GM21529 (cell line): ENCODE results near the gene INPP5E.

Experiments used
- ATAC-seq: cut with Tn5 transposase; IDR thresholded peaks from one replicate; pipeline ENCODE4 v1.9.1; 2021; ENCODE audit not compliant: unreplicated experiment

INPP5E gene

DNA sequence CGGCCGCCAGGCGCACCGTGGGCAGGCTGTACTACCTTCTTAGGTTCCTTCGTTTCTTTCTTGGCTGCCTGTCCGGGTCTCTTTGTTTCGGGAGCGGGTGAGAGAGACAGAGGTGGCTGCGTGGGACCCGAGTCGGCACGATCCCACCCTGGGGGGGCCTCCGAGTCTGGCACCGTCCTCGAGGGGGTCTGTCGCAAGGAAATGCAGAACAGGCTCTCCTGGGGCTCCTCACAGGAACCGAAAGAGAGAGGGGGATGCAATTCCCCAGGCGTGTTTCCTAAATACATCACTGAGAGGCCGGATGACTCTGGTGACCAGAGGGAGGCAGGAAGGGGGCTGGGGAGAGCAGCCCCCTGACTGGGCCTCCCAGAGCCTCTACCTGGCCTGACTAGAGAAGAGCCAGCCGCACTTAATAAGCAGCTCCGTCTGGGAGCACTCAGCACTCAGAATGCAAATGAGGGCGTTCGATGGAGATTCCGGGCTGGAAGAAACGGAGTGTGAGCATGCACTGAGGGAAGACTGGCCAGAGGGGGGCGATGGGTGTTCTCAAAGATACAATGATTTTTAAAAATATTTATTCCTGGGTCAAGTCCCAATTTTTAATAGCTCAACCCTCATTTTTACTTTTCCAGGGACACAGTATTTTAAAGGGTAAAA lies 11.7 kb upstream of the INPP5E start:
- ATAC-seq, result no peak

DNA sequence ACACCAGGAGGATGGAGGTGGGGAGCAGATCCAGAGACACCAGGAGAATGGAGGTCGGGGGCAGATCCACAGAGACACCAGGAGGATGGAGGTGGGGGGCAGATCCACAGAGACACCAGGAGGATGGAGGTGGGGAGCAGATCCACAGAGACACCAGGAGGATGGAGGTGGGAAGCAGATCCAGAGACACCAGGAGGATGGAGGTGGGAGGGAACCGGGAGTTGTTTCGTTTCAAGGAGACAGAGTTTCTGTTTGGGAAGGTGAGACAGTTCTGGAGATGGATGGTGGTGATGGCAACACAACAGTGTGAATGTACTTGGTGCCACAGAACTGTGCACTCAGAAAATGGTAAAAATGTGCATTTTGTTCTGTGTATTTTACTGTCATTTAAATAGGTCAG lies 9.0 kb upstream of the INPP5E start:
- no peak for ATAC-seq

DNA sequence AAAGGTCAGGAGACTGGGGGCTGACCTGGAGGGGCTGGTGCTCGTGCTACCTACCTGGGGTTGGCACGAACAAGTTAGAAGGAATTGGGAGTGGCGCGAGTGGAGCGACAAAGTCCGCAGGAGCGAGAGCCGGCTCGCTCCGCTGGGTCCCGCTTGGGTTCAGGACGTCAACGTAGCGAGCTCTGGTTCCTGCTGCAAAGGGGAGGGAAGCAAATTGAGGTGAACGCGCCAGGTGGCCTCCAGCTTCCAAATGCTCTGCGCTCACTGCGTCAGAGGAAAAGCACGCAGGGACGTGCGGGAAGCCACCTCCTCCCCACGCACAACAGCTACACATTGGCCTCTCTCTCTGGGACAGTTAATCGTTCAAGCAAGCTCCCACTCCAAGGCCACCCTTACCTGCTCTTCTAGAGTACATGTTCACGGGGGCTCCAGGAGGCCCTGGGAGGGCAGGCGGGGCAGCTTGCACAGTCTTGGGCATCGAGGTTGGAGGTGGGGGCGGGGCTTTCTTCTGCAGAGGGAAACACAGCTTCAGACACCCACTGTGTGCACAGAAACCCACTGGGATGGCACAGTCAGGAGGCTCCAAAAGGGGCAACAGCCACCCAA lies 7.6 kb upstream of the INPP5E start:
- ATAC-seq, result no peak

DNA sequence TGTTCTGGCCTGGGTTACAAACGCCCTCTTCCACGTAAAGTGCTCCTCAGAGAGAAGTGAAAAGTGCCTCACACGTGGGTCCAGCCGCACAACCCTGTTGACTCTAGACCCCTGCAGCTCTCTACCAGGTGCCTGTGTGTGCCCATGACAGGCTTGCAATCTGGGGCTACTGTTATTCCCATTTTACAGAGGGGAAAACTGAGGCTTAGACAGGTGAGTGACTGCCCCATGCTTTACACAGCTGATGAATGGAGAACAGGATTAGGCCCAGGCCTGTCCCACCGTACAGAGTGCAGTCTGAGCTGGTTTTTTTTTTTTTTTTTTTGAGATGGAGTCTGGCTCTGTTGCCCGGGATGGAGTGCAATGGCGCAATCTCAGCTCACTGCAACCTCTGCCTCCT lies 6.2 kb upstream of the INPP5E start:
- no peak for ATAC-seq

DNA sequence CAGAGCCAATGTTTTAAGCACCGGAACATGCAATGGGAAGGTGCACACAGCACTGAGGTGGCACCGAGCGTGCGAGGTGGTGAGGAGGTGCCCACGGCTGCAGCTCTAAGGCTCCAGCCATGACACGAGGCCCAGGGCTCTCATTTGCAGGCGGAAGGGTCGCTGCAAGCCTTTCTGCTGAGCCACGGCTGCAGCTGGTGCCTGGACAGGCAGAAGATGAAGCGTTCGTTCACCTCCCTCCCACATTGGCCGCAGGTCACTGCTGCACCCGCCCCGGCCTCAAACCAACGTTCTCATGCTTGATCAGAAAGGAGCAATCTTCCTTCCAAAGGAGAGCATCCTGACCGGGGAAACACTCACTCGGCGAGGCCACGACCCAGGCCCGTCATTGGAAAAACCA lies 4.5 kb upstream of the INPP5E start:
- no peak for ATAC-seq

DNA sequence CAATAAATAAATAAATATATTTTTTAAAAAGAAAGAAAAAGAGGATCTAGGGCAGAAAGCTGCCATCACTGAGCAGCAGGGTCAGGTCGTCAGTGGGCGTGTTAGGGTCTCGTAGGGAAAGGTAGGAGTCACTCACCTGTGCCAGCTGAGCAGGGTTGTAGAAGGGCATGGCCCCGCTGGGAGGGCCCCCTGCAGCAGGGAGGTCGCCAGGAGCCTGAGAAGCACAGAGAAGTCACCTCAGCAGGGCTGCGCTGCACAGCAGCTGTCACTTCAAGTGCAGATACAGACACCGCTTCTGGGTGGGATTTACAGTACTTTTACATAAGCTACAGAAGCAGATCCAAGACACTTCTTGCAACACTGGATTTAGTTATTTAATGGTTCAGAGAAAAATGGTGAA lies 4.0 kb upstream of the INPP5E start:
- no peak for ATAC-seq

DNA sequence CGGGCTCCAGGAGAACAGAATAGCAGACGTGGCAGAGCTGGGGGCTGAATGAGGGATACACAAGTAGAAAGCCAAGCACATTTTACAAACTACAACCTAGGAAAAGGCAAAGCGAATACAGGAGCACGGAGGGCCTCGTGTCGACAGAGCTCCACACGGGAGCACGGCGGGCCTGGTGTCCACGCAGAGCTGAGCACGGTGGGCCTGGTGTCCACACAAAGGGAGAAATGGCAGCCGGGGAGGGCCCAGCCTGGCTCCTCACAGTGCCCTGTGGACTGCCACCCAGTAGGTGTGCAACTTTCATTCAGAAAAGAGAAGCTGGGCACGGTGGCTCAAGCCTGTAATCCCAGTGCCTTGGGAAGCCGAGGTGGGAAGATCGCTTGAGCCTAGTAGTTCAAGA lies 3.4 kb upstream of the INPP5E start:
- no peak for ATAC-seq

DNA sequence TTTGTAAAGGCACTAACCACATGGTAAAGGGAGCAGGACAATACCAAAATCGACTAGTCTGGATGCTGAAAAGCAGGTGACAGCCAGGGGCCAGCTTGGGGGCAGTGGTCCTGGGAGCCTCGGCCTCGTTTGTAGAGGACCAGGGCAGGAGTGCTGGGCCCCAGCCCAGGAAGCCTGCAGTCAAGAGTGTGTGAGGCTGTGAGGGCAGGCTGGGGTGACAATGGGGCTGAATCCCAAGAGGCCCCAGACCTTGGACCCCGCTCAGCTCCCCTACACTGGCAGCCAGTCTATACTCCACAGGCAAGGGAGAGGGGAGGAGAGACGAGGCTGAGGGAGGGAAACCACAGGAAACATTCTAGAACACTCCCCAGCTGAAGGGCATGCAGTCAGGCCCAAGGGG lies 2.6 kb upstream of the INPP5E start:
- ATAC-seq, result no peak

DNA sequence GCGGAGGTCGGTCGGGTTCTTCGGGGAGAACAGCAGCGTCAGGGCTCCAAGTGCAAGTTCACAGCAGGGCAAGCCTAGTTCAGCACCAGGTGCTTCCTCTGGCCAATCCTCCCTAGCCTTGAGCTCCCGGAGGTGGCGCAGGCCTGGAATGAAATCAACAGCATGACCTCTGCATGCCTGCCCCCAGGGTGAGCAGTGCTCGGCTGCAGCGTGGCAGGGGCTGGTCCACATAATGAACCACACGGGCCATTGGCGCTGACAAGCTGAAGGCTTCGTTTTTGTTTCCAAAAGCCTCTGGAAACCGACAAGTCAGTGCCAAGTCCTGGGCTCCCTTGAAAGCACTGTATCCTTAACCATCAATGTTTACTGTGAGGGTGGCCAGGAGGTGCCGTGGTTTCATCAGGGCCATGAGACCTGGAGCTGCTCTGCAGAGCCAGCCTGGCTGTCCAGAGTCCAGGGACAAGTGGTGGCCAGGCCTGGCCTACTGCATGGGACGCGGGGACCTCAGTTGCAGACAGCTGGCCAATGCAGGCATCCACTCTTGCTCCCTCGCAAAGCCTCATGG lies 2.1 kb upstream of the INPP5E start:
- no peak for ATAC-seq

DNA sequence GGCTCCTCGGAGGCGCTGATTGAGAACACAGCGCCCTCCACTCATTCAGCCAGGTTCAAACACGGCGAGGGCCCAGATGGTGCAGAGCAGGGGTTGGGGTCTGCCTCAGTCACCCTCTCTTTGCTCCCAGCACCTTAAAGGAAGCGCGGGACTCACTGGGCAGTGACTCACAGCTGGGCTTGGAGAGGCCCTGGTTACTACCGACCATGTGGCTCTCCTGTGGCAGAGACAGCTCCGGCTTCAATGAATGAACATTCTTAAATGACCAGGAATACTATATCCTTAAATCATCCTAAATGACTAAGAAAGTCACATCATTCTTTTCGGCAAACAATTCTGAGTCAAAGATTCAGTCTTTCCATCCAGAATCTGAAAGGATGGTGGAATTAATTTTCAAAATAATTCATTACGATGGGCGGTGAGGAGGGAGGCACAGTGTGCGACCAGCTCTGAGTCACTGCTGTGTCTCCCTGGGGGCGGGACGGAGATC lies 1.6 kb upstream of the INPP5E start:
- no peak for ATAC-seq

DNA sequence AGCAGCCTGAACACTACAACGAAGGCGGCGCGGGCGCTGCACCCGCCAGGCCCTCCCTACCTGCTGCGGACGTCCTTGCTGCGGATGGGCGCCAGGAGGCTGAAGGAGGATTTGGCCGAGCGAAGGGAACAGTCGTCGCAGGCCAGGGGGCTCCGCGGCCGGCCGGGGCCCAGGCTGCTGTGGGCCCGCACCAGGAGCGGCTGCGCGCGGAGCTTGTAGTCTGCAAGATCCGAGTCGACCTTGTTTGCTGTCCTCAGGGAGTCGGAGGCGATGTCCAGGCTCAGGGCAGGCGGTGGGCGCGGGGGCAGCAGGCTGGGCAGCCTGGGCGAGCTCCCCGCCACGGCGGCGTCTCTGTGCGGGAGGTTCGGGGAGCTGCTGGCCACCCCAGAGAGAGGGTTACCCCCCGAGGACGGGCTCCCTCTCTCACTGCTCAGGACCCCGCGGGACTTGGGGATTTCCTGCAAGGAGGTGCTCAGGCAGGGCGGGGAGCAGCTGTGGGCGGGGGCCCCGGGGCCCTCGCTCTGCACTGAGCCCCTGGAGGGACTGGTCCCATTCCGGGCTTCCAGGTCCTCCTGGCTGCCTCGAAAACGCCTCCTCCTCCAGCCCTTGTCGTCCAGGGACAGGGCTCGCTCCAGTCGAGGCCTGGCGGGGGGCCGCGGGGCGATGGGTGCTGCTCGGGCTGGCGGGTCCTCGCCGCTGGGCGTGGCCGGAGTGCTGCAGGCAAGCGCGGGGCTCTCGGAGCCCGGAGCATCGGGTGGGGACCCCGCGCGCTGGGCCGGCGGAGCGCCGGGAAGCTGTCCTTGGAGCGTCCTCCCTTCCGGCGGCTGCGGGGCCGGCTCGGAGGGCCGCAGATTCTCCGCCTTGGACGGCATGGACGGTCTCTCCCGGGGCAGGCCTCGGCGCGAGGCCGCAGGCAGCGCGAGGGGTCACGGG lies 831 bp downstream of the INPP5E start:
- ATAC-seq, result peak; percentile 50

DNA sequence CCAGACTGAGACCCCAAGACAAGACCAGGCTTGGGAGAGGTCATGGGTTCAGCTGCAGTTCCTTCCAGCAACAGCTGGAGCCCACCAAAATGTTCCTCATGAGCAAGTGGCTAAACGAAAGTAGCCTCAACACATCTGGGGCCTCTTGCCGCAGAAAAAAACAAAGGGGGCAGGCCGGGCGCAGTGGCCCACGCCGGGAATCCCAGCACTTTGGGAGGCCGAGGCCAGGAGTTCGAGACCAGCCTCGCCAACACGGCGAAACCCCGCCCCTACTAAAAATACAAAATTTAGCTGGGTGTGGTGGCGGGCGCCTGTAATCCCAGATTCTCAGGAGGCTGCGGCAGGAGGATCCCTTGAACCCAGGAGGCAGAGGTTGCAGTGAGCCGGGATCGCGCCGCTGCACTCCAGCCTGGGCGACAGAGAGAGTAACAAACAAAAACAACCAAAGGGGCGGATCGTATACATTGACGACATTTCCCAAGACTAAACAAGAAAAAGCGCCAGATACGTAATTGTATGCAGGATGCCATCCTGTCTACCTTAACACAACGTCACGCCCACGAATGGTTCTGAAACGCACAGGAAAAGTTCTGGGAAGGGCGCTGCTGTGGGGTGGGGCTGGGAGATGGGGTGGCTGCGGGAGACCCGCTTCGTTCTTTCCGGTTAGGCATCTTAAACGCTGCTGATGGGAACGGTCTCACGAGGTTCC lies 1.7 kb downstream of the INPP5E start:
- no peak for ATAC-seq

DNA sequence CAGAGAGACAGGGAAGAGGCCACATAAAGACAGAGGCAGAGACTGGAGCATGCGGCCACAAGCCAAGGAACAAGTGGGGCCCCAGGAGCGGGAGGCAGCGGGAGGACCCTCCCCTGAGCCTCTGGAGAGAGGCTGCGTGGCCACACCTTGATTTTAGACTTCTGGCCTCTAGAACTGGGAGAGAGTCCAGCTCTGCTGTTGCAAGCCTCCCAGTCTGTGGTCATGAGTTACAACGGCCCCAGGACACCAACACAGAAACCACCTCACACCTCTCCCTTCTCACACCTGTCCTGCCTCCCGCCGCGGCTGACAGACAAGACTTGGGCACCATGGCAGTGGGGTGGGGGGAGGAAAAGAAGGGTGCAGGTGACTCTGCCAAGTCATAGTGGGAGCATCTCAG lies 2.2 kb downstream of the INPP5E start:
- no peak for ATAC-seq

DNA sequence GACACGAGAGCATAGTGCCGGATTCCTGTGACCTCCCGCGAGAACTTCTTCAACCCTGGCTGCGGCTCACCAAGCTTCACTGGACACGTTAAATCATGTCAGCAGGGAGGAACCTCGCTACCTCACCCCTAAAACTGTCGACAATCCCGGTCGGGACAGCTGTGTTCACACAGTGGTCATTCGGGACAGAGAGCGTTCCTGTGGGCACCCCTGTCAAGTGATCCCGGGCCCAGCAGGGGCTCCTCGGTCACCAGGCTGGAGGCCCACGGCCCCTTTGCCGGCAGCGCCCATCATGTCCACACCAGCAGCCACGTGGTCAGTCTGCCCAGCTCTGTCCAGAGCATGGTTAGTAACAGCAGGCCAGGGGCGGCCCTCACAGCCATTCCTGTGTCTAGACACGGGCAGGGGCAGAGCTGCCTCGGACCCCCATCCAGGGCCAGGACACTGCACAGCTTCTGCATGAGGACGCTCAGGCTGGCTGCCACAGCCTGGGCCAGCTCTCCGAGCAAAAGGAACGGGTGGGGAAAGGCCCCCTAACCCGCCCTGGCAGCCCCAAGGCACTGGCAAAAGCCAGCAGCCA lies 3.5 kb downstream of the INPP5E start:
- ATAC-seq, result no peak

DNA sequence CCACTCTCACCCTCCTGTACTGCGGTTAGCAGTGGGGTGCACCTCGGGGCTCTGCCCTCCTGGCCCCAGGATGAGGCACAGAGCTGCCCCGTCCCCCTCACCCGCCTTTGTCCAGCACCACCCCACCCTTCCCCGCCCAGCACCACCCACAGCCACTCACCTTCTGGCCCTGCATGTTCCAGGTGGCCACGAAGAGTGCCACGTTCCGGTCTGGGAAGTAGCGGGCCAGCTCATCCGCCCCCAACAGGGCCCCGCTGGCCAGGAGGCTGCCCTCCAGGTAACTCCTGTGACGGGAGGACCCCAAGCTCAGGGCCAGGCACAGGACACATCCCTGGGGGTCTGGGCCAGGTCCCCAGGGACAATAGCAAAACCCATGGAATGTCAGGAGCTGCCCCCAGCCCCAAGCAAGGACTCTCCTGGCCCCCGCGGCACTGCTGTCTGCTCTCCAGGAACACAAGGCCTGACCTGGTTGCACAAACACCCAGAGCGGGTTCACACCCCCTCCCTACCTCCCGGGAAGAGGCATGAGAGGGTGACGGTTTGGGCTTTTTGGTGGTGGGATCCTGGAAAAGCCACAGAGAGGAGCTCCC lies 5.0 kb downstream of the INPP5E start:
- ATAC-seq, result no peak

DNA sequence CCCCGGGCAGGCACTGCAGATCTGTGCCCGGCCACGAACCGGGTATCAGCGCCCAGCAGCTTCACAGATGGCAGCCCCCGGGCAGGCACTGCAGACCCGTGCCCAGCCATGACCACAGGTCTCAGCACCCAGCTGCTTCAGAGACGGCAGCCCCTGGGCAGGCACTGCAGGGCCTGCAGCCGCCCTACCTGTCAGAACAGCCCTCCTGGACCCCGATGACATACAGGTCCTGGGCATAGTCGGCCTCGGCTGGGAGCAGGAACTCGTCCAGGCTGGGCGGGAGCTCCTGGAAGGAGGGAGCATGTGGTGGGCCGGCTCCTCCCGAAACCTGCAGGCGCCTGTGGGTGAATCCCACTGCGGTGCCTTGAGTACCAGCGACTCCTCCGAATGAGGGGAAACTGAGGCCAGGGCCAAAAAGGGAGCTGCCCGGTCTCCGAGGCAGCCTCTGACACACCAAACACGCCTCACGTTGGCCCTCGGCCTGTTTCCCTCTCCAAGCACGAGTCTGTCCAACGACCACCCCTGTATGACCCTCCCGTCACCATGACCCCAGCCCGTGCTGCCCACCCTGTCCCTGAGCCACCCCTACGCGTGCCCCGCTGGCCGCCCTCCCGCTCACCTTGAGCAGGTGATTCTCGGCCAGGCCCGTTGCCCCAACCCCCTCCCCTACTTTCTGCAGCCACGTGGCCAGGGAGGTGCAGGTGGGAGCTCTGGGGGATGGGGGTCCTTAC lies 5.6 kb downstream of the INPP5E start:
- no peak for ATAC-seq

DNA sequence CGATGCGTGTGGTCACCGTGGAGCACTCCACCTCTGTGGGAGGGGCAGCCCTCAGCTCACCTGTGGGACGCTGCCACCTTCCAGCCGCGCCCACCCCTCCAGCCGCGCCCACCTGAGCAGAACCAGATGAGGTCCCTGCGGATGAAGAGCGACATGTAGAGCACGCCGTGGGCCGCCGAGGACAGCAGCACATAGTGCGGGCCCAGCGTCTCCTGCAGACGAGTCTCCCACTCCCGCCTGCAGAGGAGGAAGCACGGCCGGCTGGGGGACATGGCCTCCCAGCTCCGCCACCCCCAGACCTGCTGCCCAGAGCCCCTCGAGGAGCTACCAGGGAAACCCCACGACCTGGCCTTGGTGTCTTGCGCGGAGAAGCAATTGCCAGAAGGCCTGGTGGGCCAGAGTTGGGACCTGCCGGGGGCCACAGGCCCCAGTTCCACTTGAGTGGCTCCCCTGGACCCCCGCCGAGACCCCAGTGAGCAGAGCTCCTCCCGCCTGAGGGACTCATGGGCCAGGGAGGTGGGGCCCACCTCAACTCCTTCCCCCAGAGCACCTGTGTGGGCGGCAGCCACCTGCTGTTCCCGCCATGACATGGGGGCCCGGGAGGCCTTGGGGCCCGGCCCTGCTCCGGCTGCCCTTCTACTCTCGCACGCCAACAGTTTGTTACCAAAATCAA lies 6.5 kb downstream of the INPP5E start:
- no peak for ATAC-seq

DNA sequence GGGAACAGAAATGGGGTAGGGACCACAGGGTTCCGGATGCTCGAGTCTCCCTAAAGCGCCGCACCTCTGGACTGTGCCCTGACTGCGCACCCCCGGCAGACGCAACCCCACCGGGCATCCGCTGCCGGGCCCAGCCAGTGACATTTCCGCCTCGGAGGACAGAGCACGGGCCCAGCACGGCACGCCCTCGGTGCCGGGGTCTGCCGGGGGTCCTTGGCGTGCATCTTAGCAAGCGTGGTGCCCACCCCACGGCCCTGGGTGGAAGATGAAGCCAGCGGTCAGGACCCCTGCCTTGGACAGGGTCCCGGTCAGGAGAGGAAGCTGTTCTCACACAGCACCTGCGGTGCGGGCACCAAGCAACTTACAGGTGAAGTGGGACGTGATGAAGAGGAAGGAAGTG lies 7.1 kb downstream of the INPP5E start:
- ATAC-seq, result no peak

DNA sequence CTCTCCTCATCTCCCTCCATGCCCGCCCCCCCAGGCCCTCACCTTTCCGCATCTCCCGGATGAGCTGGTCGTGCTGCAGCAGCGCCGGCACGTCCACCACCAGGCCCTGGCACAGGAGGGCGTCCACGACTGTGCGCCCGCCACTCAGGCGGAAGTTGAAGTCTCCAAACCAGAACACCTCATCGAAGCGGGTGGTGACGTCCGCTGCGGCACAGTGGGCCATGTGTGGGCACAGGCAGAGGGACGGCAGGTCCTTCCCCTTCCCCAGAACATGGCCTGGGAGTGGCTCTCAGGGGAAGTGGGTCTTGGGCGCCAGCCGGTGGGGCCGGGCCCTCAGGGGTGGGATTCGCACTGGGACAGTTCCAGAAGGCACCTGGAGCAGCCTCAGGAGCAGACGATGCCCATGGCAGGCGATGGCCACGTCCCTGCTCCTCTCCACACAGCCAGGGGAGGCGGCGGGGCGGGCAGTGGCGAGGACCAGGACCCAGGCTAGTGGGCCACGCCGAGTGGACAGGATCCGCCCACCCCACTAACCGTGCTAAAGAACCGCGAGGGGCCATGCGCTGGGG lies 7.8 kb downstream of the INPP5E start:
- ATAC-seq, result no peak
